Measurements from ENCODE around the gene SUB1. TPM values are rescaled to one million over a fixed set of nuclear protein-coding genes. Genes with fewer than 3 reads are reported as not detected.

SUB1 gene
- total and polyA plus RNA-seq, 4 donors = 126 to 234 (median 155) TPM

GRCh38 chr5:32583582-32584232 lies 1.6 kb upstream of the SUB1 start:
- H3K4me1 ChIP-seq (ENCODE audit: control insufficient read depth in 5 of 5, insufficient read depth in 5 of 5, low read length in 5 of 5) = peaks cover 0 to 9% (median 7%) of the 10 kb centered on the region in 5 donors
- DNase-seq = no peak

GRCh38 chr5:32584646-32585045 lies 711 bp upstream of the SUB1 start:
- no peak for TF ChIP-seq CTCF (IDR thresholded peaks at IDR 0.05; ENCODE audit: control extremely low read depth, extremely low read depth)

More at GRCh38 chr5:32583582-32584232, 1.6 kb upstream of the SUB1 start:
- H3K27me3 ChIP-seq (ENCODE audit: control insufficient read depth in 3 of 3, insufficient read depth in 3 of 3, low read length in 2 of 3) = no peaks in the 10 kb centered on the region
- no peak for TF ChIP-seq CTCF (IDR thresholded peaks at IDR 0.05; ENCODE audit: control extremely low read depth, extremely low read depth)
- ATAC-seq (ENCODE audit: insufficient read depth, low FRiP score) = no peak
- peaks cover 0 to 2% (median 0%) of the 10 kb centered on the region in 4 donors for H3K36me3 ChIP-seq (ENCODE audit: control insufficient read depth in 4 of 4, insufficient read depth in 4 of 4, low read length in 4 of 4)
- 72 to 86% methylated on average over 16 of the region's 16 CpGs for WGBS, 2 donors
- H3K4me3 ChIP-seq = no peak overlapping the region
- H3K27ac ChIP-seq (ENCODE audit: low read depth in 1 of 2, low read length in 1 of 2) = no peak overlapping the region
- H3K9ac ChIP-seq (ENCODE audit: insufficient read depth in 1 of 2, low read length in 2 of 2) = no peak overlapping the region
- peaks cover 0 to 3% (median 3%) of the 10 kb centered on the region in 4 donors for H3K9me3 ChIP-seq (ENCODE audit: control insufficient read depth in 4 of 4, insufficient read depth in 3 of 4, low read length in 3 of 4)

GRCh38 chr5:32585122-32585445 lies 273 bp upstream of the SUB1 start:
- WGBS, 2 donors = 25 to 28% methylated on average over 8 of the region's 8 CpGs
- no peak for ATAC-seq (ENCODE audit: insufficient read depth, low FRiP score)
- no peak overlapping the region for H3K9ac ChIP-seq (ENCODE audit: insufficient read depth in 1 of 2, low read length in 2 of 2)
- peaks cover 0 to 9% (median 7%) of the 10 kb centered on the region in 5 donors for H3K4me1 ChIP-seq (ENCODE audit: control insufficient read depth in 5 of 5, insufficient read depth in 5 of 5, low read length in 5 of 5)
- DNase-seq = no peak
- H3K9me3 ChIP-seq (ENCODE audit: control insufficient read depth in 4 of 4, insufficient read depth in 3 of 4, low read length in 3 of 4) = peaks cover 0 to 3% (median 3%) of the 10 kb centered on the region in 4 donors
- no peak overlapping the region for H3K27ac ChIP-seq (ENCODE audit: low read depth in 1 of 2, low read length in 1 of 2)
- peaks cover 0 to 14% (median 5%) of the 10 kb centered on the region in 4 donors for H3K36me3 ChIP-seq (ENCODE audit: control insufficient read depth in 4 of 4, insufficient read depth in 4 of 4, low read length in 4 of 4)
- TF ChIP-seq CTCF (IDR thresholded peaks at IDR 0.05; ENCODE audit: control extremely low read depth, extremely low read depth) = no peak
- H3K4me3 ChIP-seq = no peak overlapping the region
- H3K27me3 ChIP-seq (ENCODE audit: control insufficient read depth in 3 of 3, insufficient read depth in 3 of 3, low read length in 2 of 3) = no peaks in the 10 kb centered on the region

More at GRCh38 chr5:32584646-32585045, 711 bp upstream of the SUB1 start:
- ATAC-seq (ENCODE audit: insufficient read depth, low FRiP score) (no peak), DNase-seq (no peak)
- H3K27ac ChIP-seq (ENCODE audit: low read depth in 1 of 2, low read length in 1 of 2) = no peak overlapping the region
- H3K9me3 ChIP-seq (ENCODE audit: control insufficient read depth in 4 of 4, insufficient read depth in 3 of 4, low read length in 3 of 4) = peaks cover 0 to 3% (median 3%) of the 10 kb centered on the region in 4 donors
- H3K4me1 ChIP-seq (ENCODE audit: control insufficient read depth in 5 of 5, insufficient read depth in 5 of 5, low read length in 5 of 5) = peaks cover 0 to 9% (median 7%) of the 10 kb centered on the region in 5 donors
- H3K27me3 ChIP-seq (ENCODE audit: control insufficient read depth in 3 of 3, insufficient read depth in 3 of 3, low read length in 2 of 3) = no peaks in the 10 kb centered on the region
- H3K9ac ChIP-seq (ENCODE audit: insufficient read depth in 1 of 2, low read length in 2 of 2) = no peak overlapping the region
- H3K4me3 ChIP-seq = no peak overlapping the region
- 70 to 74% methylated on average over 6 of the region's 6 CpGs for WGBS, 2 donors
- peaks cover 0 to 11% (median 5%) of the 10 kb centered on the region in 4 donors for H3K36me3 ChIP-seq (ENCODE audit: control insufficient read depth in 4 of 4, insufficient read depth in 4 of 4, low read length in 4 of 4)

Measured in lung (tissue), 12 donors.